Fibroblast of mammary gland (primary cell): ENCODE data around the gene EMILIN3.

ENCODE experiments used
- DNase-seq: peaks from one replicate; pipeline ENCODE4 v3.0.0-alpha.2; 2010; ENCODE audit warnings: low read depth
- H3K4me3 ChIP-seq: 2 replicates; pipeline ENCODE4 v1.5.1; 2011; ENCODE audit warnings: low read depth, mild to moderate bottlenecking, low read length, moderate library complexity; ENCODE audit not compliant: control insufficient read depth
- TF ChIP-seq, protein P1 (sequence below): conservative IDR thresholded peaks from 2 replicates; pipeline ENCODE4 v1.5.1; 2011; ENCODE audit warnings: low read depth, low read length, inconsistent platforms; ENCODE audit not compliant: control insufficient read depth, insufficient read depth

EMILIN3 gene

DNA sequence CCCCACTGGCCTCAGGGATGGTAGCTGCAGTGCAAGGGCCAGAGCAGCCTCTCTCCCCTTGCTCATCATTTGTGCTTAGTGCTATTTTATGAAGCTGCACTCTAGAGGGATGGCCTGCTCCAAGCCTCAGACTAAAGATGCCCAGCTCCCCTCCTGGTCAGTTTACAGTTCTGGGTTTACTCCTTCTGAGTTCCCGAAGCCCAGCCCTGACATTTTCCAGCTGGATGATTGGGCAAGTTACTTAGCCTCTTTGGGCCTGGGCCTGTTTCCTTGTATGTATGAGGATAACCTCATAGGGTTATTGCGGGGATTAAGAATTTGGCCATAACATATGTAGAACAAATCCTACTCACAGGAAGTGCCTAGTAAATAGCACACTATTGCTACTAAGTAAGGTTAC lies 31.8 kb upstream of the EMILIN3 start:
- H3K4me3 ChIP-seq, result no peak overlapping the region
- DNase-seq, result no peak
- TF ChIP-seq, protein P1, sequence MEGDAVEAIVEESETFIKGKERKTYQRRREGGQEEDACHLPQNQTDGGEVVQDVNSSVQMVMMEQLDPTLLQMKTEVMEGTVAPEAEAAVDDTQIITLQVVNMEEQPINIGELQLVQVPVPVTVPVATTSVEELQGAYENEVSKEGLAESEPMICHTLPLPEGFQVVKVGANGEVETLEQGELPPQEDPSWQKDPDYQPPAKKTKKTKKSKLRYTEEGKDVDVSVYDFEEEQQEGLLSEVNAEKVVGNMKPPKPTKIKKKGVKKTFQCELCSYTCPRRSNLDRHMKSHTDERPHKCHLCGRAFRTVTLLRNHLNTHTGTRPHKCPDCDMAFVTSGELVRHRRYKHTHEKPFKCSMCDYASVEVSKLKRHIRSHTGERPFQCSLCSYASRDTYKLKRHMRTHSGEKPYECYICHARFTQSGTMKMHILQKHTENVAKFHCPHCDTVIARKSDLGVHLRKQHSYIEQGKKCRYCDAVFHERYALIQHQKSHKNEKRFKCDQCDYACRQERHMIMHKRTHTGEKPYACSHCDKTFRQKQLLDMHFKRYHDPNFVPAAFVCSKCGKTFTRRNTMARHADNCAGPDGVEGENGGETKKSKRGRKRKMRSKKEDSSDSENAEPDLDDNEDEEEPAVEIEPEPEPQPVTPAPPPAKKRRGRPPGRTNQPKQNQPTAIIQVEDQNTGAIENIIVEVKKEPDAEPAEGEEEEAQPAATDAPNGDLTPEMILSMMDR, result no peak

- TF ChIP-seq, protein P1, result no peak
- no peak for DNase-seq
- H3K4me3 ChIP-seq, result no peak overlapping the region
These were observed 29.3 kb upstream of the EMILIN3 start for GRCh38 chr20:41395667-41396664.

GRCh38 chr20:41394931-41395666 lies 28.5 kb upstream of the EMILIN3 start:
- TF ChIP-seq, protein P1, result no peak
- H3K4me3 ChIP-seq, result no peak overlapping the region
- DNase-seq, result no peak

GRCh38 chr20:41394081-41394480 lies 27.5 kb upstream of the EMILIN3 start:
- no peak overlapping the region for H3K4me3 ChIP-seq
- TF ChIP-seq, protein P1, result no peak
- DNase-seq, result no peak

DNA sequence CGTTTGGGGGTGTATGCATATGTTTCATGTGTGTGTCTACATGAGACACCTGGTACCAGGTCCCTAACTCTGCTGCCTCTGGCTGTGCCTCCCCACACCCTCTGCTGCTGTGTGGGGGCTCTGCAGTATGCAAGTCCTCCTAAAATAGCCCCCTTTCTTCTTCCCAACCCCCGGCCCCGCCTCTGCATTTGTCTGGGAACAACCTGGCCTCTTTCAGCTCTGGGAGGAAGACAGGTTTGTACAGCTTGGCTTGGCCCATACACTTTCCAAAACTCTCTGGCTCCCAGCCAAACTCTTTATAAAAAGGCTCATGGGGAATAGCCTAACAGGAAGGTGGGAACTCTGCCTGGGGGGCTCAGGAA lies 27.1 kb upstream of the EMILIN3 start:
- TF ChIP-seq, protein P1, result no peak
- DNase-seq, result no peak
- no peak overlapping the region for H3K4me3 ChIP-seq

DNA sequence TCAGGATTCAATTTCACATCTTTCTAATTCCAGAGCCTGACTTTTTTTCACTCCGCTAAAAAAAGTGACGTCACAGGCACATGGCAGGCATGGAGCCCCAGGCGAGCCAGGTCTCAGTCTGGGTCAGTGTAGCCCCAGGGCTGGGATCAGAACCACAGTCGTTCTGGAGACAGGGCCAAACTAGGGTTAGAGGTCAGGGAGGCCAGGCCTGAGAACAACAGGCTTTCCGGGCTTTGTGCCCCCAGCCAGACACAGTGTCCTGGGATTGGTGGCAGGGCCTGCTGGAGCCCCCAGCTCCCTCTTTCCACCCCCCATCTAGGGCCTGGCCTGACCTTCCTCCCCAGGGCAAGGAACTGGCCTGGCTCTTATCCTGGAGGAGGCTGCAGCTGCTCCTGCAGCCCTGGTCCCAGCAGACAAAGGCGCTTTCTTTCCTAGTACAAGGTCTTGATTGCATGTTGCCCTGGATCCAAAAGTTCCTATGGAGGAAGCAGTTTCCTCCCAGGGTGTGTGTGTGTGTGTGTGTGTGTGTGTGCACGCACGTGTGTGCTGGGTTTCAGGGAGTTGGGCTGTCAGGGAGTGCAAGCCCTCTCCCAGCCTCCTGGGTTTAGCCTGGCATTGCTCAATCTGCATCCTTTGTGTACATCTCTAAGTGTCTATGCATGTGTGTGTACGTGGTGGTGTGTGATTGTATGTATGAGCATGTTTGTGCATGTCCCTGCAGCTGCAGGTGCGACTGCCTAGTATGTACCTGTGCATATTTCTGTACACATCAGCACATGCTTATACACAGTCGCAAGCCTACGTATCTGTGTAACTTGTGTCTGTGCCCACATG lies 26.5 kb upstream of the EMILIN3 start:
- no peak overlapping the region for H3K4me3 ChIP-seq
- TF ChIP-seq, protein P1, result no peak
- DNase-seq, result no peak
